Measurements from ENCODE around the gene PWP2.

DNA sequence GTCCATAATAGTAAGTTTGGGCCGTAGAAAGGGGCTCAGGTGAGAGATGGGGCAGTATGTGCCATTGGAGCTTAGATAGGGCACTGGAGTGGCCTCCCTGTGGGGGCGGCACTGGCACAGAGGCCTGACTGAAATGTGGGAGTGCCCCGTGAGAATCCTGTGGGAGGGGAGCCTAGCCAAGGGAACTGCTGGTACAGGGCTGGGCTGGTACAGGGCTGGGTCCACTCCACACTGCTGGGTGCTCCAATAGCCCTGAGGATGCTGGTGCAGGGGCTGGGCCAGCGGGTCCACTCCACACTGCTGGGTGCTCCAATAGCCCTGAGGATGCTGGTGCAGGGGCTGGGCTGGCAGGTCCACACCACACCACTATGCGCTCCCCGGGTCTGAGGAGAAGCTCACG lies 44.8 kb upstream of the PWP2 start:
- no peak for TF ChIP-seq CTCF (conservative IDR thresholded peaks at IDR 0.05 in 1 of 2, IDR thresholded peaks at IDR 0.05 in 1 of 2; ENCODE audit: extremely low read depth in 1 of 2, insufficient read depth in 1 of 2, low read depth in 1 of 2, low read length in 2 of 2)
- no peak for TF ChIP-seq EZH2 (IDR thresholded peaks at IDR 0.05; ENCODE audit: borderline replicate concordance, low read length)
